ENCODE data around the gene ECT2L.

Gene ECT2L

GRCh38 chr6:138795809-138796603, at the start of gene ECT2L:
Gene ECT2L, plus strand, starts transcription at chr6:138796087. Its CDS starts 17,188 bp downstream, at chr6:138813275.
- DNase-seq, result peak; percentile 47

GRCh38 chr6:138752017-138752416, 43.9 kb upstream of the ECT2L start:
- peak; percentile 25 for DNase-seq

- DNase-seq, result no peak
Measured at GRCh38 chr6:138757136-138757535, 38.8 kb upstream of the ECT2L start.

- peak; percentile 81 for DNase-seq
Measured at GRCh38 chr6:138765896-138766655, 29.8 kb upstream of the ECT2L start.

- DNase-seq, result peak; percentile 94
Measured at GRCh38 chr6:138769102-138769676, 26.7 kb upstream of the ECT2L start.

GRCh38 chr6:138772596-138773176, 23.2 kb upstream of the ECT2L start:
- DNase-seq, result peak; percentile 43

- peak; percentile 98 for DNase-seq
Measured at GRCh38 chr6:138773177-138774091, 22.5 kb upstream of the ECT2L start, which contains the start of gene CCDC28A. Gene CCDC28A, plus strand, starts transcription at chr6:138773769. Its CDS starts 2,352 bp downstream, at chr6:138776121.

- DNase-seq, result no peak
Measured at GRCh38 chr6:138774370-138774769, 21.5 kb upstream of the ECT2L start.

- DNase-seq, result no peak
Measured at GRCh38 chr6:138776659-138777058, 19.2 kb upstream of the ECT2L start.

- no peak for DNase-seq
Measured at GRCh38 chr6:138778331-138778730, 17.6 kb upstream of the ECT2L start.

GRCh38 chr6:138782243-138782642, 13.6 kb upstream of the ECT2L start:
- DNase-seq, result no peak

- no peak for DNase-seq
Measured at GRCh38 chr6:138785079-138785478, 10.8 kb upstream of the ECT2L start.

- DNase-seq, result no peak
Measured at GRCh38 chr6:138785980-138786379, 9.9 kb upstream of the ECT2L start.

- DNase-seq, result no peak
Measured at GRCh38 chr6:138787138-138787537, 8.7 kb upstream of the ECT2L start.

GRCh38 chr6:138796771-138797170, 884 bp downstream of the ECT2L start:
- DNase-seq, result no peak

GRCh38 chr6:138797806-138798446, 2.0 kb downstream of the ECT2L start:
- no peak for DNase-seq

GRCh38 chr6:138800377-138801150, 4.7 kb downstream of the ECT2L start:
- DNase-seq, result no peak

- DNase-seq, result no peak
Measured at GRCh38 chr6:138803331-138803730, 7.4 kb downstream of the ECT2L start.

- DNase-seq, result no peak
Measured at GRCh38 chr6:138803861-138804260, 8.0 kb downstream of the ECT2L start.

- DNase-seq, result no peak
Measured at GRCh38 chr6:138805016-138805765, 9.3 kb downstream of the ECT2L start.
